NCI-H2227 (cell line): ENCODE data around the gene NDUFS6.
"Not testable (repeated sequence)": the region's sequence is repeated elsewhere in the genome, so short reads cannot be mapped to it uniquely, and the experiment has no call there.

Source experiments
- DNase-seq: peaks from one replicate; lab custom pipeline; 2025; ENCODE audit not compliant: unreplicated experiment; lab: John Stamatoyannopoulos, UW

NDUFS6 gene

DNA sequence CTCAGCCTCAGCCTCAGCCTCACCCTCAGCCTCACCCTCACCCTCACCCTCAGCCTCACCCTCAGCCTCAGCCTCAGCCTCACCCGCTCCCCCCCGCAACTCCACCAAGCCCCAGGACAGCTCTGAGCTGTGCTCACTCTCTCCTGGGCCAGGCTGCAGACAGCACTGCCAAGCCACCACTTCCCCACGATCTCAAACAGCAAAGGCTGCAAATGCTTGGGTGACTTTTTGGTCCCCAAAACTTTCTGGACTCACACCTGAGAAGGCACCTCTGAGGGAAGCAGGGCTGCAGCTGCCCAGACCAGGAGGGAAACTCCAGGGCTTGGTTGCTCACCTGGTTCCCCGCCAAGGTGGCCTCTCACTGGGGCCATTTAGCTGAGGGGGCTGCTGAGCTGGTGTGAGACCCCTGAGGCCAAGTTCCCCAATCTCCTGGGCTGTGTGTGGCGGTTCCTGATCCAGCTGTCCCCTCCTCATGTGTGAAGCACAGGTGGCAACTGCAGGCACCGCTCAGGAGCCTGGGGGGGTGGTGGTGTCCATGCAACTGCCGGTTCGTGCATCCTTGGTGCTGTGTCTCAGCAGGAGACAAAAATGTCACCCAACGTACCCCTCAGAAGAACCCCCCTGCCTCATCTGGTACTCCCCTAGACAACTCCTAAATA lies 19.4 kb upstream of the NDUFS6 start:
- no peak for DNase-seq

DNA sequence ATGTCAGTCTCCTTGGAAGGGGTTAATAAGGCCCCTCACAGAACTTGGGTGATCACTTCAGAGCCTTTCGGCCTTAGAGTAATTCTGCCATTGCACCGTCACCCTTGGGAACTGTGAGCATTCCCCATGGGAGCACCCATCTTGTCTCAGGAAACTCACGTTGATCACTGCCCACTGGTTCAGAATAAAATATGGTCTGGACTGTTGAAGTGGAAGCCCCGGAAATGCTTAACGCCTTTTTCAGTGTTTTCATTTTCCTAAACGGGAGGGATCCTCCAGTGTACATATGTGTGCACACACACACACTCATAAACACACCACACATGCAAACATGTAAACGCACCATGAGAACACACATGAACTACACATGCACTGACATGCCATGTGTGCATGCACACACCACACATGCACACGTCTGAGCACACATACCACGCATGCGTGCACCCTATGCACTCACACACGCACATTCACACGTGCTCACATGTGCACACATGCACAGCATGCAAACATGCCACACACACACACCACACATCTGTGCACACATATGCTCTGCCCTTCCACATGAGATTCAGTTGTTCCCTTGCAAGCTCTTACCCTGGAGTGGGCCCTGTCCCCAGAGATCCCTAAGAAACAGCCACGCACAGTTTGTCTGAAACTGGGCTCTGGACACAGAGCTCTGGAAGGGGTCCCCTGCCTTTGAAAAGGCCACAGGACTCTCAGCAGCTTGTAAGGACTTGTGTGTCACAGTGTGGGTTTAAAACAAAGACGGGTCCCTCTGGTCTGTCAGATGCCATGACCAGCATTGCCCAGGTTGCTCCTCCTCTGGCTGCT lies 18.6 kb upstream of the NDUFS6 start:
- no peak for DNase-seq

DNA sequence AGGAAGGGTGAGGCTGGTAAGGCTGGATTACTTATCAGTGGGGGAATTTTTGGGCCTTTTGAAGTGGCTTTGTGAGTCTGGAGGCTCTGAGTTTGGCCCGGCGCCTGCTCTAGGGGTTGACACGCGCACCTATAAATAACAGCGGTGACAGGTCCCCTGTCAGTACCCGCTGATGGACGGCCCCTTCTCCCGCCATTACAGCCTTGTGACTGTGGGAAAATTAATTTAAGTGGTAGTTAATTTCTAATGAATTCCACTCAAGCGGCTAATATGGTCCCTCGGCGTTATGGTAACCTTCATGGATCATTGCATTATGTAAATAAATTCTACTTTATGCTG lies 18.0 kb upstream of the NDUFS6 start:
- no peak for DNase-seq

DNA sequence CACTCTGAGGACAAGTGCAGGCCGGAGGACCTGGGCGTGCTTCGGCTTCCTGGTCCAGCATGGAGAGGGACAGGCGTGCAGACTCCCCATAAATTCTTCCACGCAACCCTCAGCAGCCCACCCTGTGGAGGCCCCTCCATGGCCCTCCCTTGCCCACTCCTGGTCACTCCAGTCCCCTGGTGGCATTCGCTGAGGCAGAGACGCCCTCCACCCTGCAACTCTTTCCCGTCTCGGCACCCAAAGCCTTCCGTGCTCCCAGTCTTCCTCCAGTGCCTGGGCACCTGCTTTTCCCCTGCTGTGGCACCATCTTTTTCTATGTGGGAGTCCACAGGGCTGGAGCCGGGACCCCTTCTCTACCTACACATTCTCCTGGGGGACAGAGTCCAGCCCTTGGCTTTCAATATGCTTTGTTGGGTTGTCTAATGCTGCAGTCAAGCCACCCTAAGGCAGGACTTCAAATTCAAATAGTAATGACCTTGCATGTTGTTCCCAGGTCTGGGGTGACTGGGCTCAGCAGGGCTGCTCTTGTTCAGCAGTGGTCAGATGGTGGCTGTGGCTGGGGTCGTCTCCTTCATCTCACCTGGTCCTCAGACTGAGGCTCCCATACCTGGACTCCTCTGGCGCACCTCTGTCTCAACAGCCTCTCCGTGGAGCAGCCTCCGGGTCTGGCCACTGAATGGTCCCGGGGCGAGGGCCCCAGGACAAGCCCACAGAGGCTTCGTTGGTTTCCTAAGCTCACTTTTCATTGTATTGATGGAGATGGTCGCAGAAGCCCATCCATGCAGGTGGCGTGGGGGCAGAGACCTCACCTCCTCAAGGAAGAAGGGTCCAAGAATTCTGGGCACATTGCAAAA lies 16.8 kb upstream of the NDUFS6 start:
- no peak for DNase-seq

- no peak for DNase-seq
Observed at GRCh38 chr5:1785062-1785461, 16.1 kb upstream of the NDUFS6 start.

DNA sequence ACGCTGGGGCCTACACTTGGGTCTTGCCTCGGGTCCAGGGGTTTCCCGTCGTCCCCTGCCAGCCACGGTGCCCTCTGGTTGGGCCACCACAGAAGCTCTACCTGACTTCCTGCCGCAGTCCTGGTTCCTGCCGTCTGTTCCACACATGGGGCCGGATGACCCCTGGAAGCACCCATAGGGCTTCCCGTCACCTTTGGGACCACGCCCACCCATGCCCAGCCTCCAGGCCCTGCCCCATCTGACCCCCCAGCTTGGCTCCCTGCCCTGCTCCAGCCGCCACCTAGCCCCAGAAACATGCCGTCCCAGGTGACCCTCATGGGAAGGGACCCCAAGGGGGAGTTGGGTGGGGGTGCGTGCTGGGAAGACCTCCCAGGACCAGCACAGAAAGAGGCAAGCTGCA lies 15.2 kb upstream of the NDUFS6 start:
- no peak for DNase-seq

GRCh38 chr5:1786621-1787471 lies 14.4 kb upstream of the NDUFS6 start:
- no peak for DNase-seq

- no peak for DNase-seq
Observed at GRCh38 chr5:1787472-1788047, 13.6 kb upstream of the NDUFS6 start.

DNA sequence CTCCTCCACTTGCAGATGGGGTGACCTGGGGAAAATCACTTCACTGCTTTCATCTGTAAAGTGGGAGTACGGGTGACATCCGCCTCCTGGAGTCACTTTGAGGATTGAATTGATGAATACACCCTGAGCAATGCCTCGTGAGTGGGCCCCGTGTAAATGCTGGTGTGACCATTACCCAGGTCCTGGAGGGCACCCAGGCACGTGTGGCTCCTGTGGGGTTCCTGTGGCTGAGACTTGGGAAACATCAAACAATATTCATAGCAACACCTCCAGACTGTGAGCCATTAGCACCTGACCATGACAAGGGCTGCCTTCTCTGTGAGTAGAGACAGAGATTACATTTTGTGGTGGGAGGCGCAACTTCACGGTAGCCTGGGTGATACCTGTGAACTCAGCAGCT lies 13.0 kb upstream of the NDUFS6 start:
- DNase-seq: no peak

DNA sequence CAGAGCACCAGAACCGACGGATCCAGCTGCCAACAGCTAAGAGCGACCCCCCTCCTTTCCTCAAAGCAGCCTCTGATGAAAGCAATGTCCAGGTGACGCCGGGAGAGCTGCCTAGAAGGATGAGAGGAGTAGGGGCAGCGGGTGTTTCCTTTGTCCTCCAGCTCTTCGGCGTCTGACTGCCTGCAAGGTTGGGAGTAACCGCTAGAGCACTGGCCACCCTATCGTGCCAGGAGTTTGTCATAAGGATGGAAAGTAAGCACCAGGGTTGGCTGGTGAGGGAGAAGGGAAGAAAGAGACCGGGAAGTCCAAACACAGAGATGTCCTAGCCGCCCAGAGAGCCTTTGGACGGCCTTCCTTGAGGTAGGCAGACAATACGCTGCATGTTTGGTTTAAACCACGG lies 12.4 kb upstream of the NDUFS6 start:
- DNase-seq: no peak

DNA sequence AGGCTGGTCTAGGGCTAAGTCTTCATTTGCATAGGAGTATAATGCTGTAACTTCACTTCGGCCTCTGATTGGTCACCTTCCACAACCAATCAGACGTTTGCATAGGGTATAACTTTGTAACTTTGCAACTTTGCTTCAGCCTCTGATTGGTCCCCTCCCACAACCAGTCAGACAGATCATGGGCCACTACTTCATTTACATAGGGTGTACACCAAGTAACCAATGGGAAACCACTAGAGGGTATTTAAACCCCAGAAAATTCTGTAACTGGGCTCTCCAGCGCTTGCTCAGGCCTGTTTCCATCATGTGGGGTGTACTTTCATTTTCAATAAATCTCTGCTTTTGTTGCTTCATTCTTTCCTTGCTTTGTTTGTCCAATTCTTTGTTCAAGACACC lies 11.8 kb upstream of the NDUFS6 start:
- not testable (repeated sequence) for DNase-seq

DNA sequence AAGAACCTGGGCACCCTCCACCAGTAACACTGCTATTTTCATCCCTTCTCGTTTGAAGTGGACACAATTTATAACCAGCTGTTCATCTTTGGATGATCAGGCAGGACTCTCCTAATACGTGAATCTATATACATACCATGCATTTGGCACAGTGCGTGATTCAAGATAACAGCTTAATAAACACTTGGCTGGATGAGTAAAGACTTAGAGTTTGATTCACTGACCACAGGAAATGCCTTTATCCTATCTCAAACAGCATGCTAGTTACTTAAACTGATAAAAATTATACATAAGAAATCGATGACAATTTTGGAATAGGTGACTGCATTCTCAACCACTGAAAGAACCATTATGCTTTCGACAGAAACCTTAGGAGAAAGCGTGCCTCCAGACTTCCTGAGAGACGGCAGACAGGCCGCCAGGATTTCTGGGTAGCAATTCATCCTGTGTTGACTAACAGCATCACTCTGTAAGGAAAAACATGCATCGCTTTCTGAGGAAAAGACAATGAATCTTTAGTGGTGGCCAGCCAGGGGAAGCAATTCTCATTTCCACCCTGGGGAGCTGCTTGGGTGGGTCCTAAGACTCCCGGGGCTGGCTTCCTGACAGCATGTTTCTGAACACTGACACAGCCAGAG lies 11.3 kb upstream of the NDUFS6 start:
- DNase-seq: no peak

GRCh38 chr5:1791176-1791575 lies 10.0 kb upstream of the NDUFS6 start:
- DNase-seq: no peak

DNA sequence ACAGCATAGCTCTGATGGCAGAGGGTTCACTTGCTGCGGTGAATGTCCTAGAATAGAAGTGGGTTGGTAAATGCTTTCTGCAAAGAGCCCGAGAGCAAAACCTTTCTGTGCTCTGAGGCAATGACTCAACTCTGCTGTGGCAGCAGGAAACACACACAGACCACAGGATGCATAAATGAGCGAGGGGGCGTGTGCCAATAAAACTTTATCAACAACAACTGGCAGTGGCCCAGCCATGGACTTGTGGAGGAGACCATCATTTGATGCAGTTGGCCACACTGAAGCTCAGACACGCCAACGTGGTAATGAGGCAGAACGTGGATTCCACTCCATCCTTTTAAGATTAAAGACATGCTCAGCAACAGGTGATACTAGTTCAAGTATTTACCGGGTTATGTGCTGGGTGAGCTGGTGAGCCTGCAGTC lies 8.4 kb upstream of the NDUFS6 start:
- no peak for DNase-seq

DNA sequence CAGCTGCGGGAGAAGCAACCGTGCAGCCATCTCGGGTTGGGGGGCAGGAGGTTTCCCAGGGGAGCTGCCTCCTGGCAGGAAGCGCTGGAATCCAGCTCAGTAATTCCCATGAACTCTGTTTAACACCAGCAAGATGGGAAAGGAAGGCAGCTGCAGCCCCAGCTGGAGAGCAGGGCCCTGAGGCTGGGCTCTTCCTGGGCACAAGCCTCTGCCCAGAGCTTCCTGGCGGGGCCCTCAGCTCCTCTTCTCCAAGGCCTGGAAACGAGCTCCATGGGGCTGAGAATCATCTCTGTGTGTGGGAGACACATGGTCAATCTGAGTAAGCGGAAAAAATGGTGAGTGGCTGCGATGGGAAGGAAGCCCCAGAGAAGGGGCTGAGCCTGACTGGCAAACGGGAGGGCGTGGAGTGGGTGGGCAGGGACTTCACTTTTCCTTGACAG lies 7.9 kb upstream of the NDUFS6 start:
- no peak for DNase-seq

GRCh38 chr5:1793966-1794900 lies 7.0 kb upstream of the NDUFS6 start:
- no peak for DNase-seq

DNA sequence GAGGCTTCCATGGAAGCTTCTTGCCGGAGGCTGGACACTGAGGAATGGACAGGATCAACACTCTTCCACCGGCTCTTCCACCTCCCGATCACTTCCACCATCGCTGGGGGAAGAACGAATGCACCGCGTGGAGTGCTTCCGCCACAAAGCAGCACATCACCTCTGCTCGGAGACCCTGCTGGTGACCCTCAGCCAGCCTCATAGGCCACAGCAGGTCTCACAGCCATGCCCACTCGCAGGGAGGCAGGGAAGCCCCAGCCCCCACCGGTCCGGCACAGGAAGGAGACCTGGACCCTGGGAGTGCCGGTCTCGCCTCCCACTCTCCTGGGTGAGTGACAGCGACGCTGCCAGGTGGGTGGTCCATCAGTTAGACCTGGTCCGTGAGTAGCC lies 6.3 kb upstream of the NDUFS6 start:
- no peak for DNase-seq

DNA sequence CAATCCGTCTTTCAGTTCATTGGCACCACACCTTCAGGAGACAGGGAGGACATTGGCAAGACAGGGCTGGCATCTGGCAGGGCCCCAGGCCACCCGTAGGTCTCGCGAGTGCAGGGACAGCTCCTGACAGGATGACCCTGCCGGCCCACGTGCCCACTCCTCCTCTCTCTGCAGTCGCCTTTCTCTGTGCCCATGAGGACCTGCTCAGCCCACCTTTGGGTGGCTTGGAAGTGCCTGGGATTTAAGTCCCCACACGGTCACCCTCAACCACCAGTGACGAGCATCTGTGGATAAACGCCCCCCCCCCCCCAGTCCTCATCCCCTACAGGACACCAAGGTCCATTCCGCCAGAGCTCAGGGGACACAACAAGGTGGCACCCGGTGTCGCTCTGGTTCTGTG lies 5.7 kb upstream of the NDUFS6 start:
- DNase-seq: no peak

DNA sequence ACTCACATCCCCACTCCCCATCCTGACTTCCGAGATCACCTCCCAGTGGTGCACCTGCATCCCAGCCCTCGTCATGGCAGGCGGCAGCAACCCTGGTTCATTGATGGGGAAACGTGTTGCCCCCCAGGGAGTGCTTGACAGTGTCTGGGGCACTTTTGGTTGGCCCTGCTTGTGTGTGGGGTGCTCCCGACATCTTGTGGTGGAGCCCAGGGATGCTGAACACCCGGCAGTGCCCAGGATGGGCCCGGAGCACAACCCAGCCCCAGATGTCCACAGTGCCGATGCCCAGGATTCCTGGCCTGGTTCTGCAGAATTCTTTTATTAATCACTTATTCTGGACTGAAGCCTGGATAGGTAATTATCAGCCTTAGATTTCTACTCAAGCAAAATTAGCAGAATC lies 5.3 kb upstream of the NDUFS6 start:
- DNase-seq: no peak
